ENCODE measurements around the gene FLRT2. TPM values are rescaled to one million over a fixed set of nuclear protein-coding genes. Genes with fewer than 3 reads are reported as not detected.

Gene FLRT2
- total RNA-seq, 2 donors from 2014 or later: 6.8 to 59.1 TPM

- Histone ChIP-seq H3K36me3 (no peaks in the 10 kb centered on the region), H3K4me1 (replicated peaks) (no peaks in the 10 kb centered on the region), H3K27me3 (replicated peaks; ENCODE audit: insufficient read depth) (no peaks in the 10 kb centered on the region), H3K9me3 (no peaks in the 10 kb centered on the region), H3K4me3 (no peak overlapping the region), H3K27ac (no peak overlapping the region)
- no peak for TF ChIP-seq POLR2A (IDR thresholded peaks at IDR 0.05)
- TF ChIP-seq POLR2AphosphoS5 (IDR thresholded peaks at IDR 0.05): no peak
- no peak for TF ChIP-seq CTCF (IDR thresholded peaks at IDR 0.05)
- intact Hi-C loops (cut with DNase I): no loop called here
- 72% methylated on average over 2 of the region's 2 CpGs for WGBS
- DNase-seq (ENCODE audit: low spot score): no peak
Measured at GRCh38 chr14:85660243-85660922, 130.4 kb downstream of the FLRT2 start.

DNA sequence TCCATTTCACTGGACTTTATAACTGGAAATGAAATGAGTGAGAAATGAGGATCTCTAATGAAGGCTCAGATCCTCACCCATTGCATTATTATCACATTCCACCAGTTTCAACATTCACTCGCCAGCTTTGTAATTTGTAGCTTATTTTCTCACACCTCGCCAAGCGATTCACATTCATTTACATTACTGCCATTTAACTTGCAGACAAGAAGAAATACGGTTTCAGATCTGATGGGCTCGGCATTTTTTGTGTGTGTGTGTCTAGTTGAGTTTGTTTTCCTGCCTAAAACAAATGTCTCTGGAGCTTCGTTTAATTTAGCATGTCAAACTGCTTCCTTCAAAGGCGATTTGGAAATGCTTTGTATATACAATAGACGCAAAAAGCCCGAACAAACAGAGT, 132.2 kb downstream of the FLRT2 start:
- TF ChIP-seq POLR2A (IDR thresholded peaks at IDR 0.05) (no peak), CTCF (IDR thresholded peaks at IDR 0.05) (no peak)
- no peaks in the 10 kb centered on the region for H3K27me3 ChIP-seq (replicated peaks; ENCODE audit: insufficient read depth)
- DNase-seq (ENCODE audit: low spot score): no peak
- WGBS: 54% methylated on average over 9 of the region's 9 CpGs
- no peaks in the 10 kb centered on the region for H3K36me3 ChIP-seq
- intact Hi-C loops (cut with DNase I): no loop called here
- H3K27ac ChIP-seq: no peak overlapping the region
- no peaks in the 10 kb centered on the region for H3K9me3 ChIP-seq
- no peaks in the 10 kb centered on the region for H3K4me1 ChIP-seq (replicated peaks)
- H3K4me3 ChIP-seq: no peak overlapping the region

- no peaks in the 10 kb centered on the region for H3K27me3 ChIP-seq (replicated peaks; ENCODE audit: insufficient read depth)
- H3K9me3 ChIP-seq: no peaks in the 10 kb centered on the region
- no peak overlapping the region for H3K4me3 ChIP-seq
- H3K36me3 ChIP-seq: no peaks in the 10 kb centered on the region
- no peak overlapping the region for H3K27ac ChIP-seq
- WGBS: 67% methylated on average over 2 of the region's 2 CpGs
- intact Hi-C loops (cut with DNase I): no loop called here
- no peaks in the 10 kb centered on the region for H3K4me1 ChIP-seq (replicated peaks)
- no peak for DNase-seq (ENCODE audit: low spot score)
- no peak for TF ChIP-seq CTCF (IDR thresholded peaks at IDR 0.05)
- TF ChIP-seq POLR2AphosphoS5 (IDR thresholded peaks at IDR 0.05): no peak
- TF ChIP-seq POLR2A (IDR thresholded peaks at IDR 0.05): no peak
Measured at GRCh38 chr14:85663256-85663655, 133.3 kb downstream of the FLRT2 start.

- no peaks in the 10 kb centered on the region for H3K36me3 ChIP-seq
- TF ChIP-seq POLR2A (IDR thresholded peaks at IDR 0.05) (no peak), POLR2AphosphoS5 (IDR thresholded peaks at IDR 0.05) (no peak), CTCF (IDR thresholded peaks at IDR 0.05) (no peak)
- H3K4me1 ChIP-seq (replicated peaks): no peaks in the 10 kb centered on the region
- no peak overlapping the region for H3K4me3 ChIP-seq
- H3K27me3 ChIP-seq (replicated peaks; ENCODE audit: insufficient read depth): no peaks in the 10 kb centered on the region
- intact Hi-C loops (cut with DNase I): no loop called here
- H3K27ac ChIP-seq: no peak overlapping the region
- no peaks in the 10 kb centered on the region for H3K9me3 ChIP-seq
- no peak for DNase-seq (ENCODE audit: low spot score)
Measured at GRCh38 chr14:85663667-85664066, 133.7 kb downstream of the FLRT2 start.

DNA sequence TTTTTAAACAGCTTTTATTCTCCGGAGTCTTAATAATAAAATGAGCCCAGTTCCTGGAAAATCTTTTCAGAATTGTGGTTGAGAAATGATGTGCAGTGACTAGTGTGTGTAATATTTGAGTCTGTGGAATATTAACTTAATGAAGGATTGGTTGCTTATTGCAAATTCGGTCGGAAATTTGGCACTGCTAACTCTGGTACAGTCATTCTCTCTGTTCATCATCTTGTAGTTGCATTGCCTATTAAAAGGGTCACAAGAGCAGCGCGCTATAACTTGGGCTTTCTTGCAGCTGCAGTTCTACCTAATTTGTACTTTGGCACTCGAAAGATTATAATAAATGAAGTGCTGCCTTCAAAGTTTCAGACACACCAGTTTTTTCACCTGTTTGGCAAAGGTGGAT, 146.0 kb downstream of the FLRT2 start:
- no peaks in the 10 kb centered on the region for H3K9me3 ChIP-seq
- intact Hi-C loops (cut with DNase I): no loop called here
- no peaks in the 10 kb centered on the region for H3K4me1 ChIP-seq (replicated peaks)
- H3K27me3 ChIP-seq (replicated peaks; ENCODE audit: insufficient read depth): no peaks in the 10 kb centered on the region
- WGBS: 47% methylated on average over 6 of the region's 6 CpGs
- H3K27ac ChIP-seq: no peak overlapping the region
- no peak for DNase-seq (ENCODE audit: low spot score)
- H3K4me3 ChIP-seq: no peak overlapping the region
- TF ChIP-seq CTCF (IDR thresholded peaks at IDR 0.05) (no peak), POLR2AphosphoS5 (IDR thresholded peaks at IDR 0.05) (no peak), POLR2A (IDR thresholded peaks at IDR 0.05) (no peak)
- H3K36me3 ChIP-seq: no peaks in the 10 kb centered on the region
